ES-I3 (cell line): ENCODE results near the gene ATF1.
"Not testable (repeated sequence)": the region's sequence is repeated elsewhere in the genome, so short reads cannot be mapped to it uniquely, and the experiment has no call there.

Source experiments
- H3K36me3 ChIP-seq: 2 replicates; pipeline ENCODE4 v1.6.1; 2013; ENCODE audit warnings: mild to moderate bottlenecking, low read length, control low read depth, moderate library complexity; ENCODE audit not compliant: insufficient read depth
- H3K4me1 ChIP-seq: 2 replicates; pipeline ENCODE4 v1.6.1; 2013; ENCODE audit warnings: mild to moderate bottlenecking, control low read depth, low read length; ENCODE audit not compliant: insufficient read depth
- H3K9ac ChIP-seq: 2 replicates; pipeline ENCODE4 v1.6.1; 2013; ENCODE audit warnings: low read depth, mild to moderate bottlenecking, low read length, moderate library complexity
- H3K9me3 ChIP-seq: 2 replicates; pipeline ENCODE4 v1.6.1; 2013; ENCODE audit warnings: mild to moderate bottlenecking, low read length, moderate library complexity; ENCODE audit not compliant: control insufficient read depth, insufficient read depth

The ATF1 gene

GRCh38 chr12:50740307-50740706, 23.6 kb upstream of the ATF1 start:
- no peaks in the 10 kb centered on the region for H3K9me3 ChIP-seq
- peaks cover 19% of the 10 kb centered on the region for H3K36me3 ChIP-seq
- no peak overlapping the region for H3K9ac ChIP-seq
- no peaks in the 10 kb centered on the region for H3K4me1 ChIP-seq

DNA sequence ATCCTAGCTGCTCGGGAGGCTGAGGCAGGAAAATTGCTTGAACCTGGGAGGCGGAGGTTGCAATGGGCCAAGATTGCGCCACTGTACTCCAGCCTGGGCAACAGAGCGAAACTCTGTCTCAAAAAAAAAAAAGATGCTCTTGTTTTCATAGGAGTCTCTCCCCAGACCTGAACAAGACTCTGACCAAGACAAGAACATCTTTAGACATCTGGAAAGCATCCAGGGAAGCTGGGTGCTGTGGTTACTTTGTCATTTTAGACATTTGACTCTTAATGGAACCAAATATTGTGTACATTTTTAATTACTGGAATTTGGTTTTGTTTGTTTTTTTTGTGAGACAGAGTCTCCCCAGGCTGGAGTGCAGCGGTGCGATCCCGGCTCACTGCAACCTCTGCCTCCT, 21.1 kb upstream of the ATF1 start:
- Histone ChIP-seq H3K36me3 (peaks cover 16% of the 10 kb centered on the region), H3K9me3 (no peaks in the 10 kb centered on the region), H3K9ac (no peak overlapping the region), H3K4me1 (peaks cover 6% of the 10 kb centered on the region; the same call in 1 of the 2 replicates)

GRCh38 chr12:50745861-50746260, 18.0 kb upstream of the ATF1 start:
- no peaks in the 10 kb centered on the region for H3K9me3 ChIP-seq
- H3K36me3 ChIP-seq = peaks cover 3% of the 10 kb centered on the region
- peaks cover 11% of the 10 kb centered on the region; the same call in 1 of the 2 replicates for H3K4me1 ChIP-seq
- H3K9ac ChIP-seq = no peak overlapping the region

- H3K4me1 ChIP-seq = peaks cover 11% of the 10 kb centered on the region; the same call in 1 of the 2 replicates
- peaks cover 3% of the 10 kb centered on the region for H3K36me3 ChIP-seq
- no peaks in the 10 kb centered on the region for H3K9me3 ChIP-seq
- H3K9ac ChIP-seq = no peak overlapping the region
These were observed 17.5 kb upstream of the ATF1 start for GRCh38 chr12:50746431-50746830.

GRCh38 chr12:50747817-50748216, 16.1 kb upstream of the ATF1 start:
- Histone ChIP-seq H3K4me1 (peaks cover 11% of the 10 kb centered on the region; the same call in 1 of the 2 replicates), H3K9me3 (no peaks in the 10 kb centered on the region), H3K9ac (no peak overlapping the region), H3K36me3 (peaks cover 3% of the 10 kb centered on the region)

- Histone ChIP-seq H3K4me1 (peaks cover 11% of the 10 kb centered on the region; the same call in 1 of the 2 replicates), H3K36me3 (peaks cover 3% of the 10 kb centered on the region), H3K9ac (no peak overlapping the region), H3K9me3 (no peaks in the 10 kb centered on the region)
These were observed 14.4 kb upstream of the ATF1 start for GRCh38 chr12:50749459-50749882.

DNA sequence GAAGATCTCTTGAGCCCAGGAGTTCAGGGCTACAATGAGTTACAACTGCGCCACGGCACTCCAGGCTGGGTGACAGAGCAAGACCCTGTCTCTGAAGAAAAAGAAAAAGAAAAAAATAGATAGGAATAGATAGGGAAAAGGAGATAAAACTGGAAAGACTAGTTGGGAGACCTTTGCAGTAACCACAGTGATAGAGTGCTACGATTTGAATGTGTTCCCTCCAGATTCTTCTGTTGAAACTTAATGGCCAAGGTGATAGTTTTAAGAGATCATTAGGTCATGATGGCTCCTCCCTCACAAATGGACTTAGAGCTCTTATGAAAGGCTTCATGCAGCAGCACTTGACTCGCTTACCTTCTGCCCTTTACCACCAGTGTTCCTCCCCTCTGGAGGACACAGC, 13.5 kb upstream of the ATF1 start:
- peaks cover 11% of the 10 kb centered on the region; the same call in 1 of the 2 replicates for H3K4me1 ChIP-seq
- no peak overlapping the region for H3K9ac ChIP-seq
- peaks cover 3% of the 10 kb centered on the region; the same call in 1 of the 2 replicates for H3K36me3 ChIP-seq
- no peaks in the 10 kb centered on the region for H3K9me3 ChIP-seq

DNA sequence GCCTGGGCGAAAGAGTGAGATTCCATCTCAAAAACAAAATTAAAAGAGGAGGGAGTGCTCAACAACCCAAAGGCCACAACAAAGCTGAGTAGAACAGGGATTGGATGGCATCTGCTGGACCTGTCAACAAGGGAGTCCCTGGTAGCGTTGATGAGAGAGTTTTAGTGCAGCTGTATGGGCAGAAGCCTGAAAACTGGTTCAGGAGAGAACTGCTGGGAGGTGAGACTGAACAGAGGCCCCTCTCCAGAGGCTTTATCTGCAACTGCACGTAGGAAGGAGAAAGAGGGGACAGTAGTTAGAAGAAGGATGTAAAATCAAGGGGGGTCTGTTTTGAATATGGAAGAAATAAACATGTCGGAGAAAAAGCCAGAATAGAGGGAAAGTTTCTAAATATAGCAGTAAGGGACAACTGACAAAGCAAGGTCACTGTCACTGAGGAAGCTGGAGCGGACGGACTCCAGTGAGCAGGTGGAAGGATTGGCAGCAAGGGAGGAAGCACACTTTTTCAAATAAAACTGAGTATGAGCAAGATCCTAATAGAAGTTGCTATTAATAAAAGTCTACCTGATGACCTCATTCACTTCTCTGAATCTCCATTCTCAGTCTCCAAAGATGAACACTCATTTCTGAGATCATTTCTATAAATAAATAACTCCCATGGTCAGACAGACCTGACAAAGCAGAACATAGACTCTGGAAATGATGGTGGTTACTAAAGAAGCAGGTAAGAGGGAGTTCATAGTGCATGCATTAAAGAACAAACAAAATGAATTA, 11.8 kb upstream of the ATF1 start:
- Histone ChIP-seq H3K4me1 (peaks cover 11% of the 10 kb centered on the region; the same call in 1 of the 2 replicates), H3K9me3 (no peaks in the 10 kb centered on the region; the same call in 1 of the 2 replicates), H3K36me3 (no peaks in the 10 kb centered on the region), H3K9ac (no peak overlapping the region)

GRCh38 chr12:50753232-50753769, 10.6 kb upstream of the ATF1 start:
- H3K36me3 ChIP-seq = no peaks in the 10 kb centered on the region
- no peaks in the 10 kb centered on the region; the same call in 1 of the 2 replicates for H3K9me3 ChIP-seq
- H3K4me1 ChIP-seq = no peaks in the 10 kb centered on the region
- no peak overlapping the region for H3K9ac ChIP-seq

DNA sequence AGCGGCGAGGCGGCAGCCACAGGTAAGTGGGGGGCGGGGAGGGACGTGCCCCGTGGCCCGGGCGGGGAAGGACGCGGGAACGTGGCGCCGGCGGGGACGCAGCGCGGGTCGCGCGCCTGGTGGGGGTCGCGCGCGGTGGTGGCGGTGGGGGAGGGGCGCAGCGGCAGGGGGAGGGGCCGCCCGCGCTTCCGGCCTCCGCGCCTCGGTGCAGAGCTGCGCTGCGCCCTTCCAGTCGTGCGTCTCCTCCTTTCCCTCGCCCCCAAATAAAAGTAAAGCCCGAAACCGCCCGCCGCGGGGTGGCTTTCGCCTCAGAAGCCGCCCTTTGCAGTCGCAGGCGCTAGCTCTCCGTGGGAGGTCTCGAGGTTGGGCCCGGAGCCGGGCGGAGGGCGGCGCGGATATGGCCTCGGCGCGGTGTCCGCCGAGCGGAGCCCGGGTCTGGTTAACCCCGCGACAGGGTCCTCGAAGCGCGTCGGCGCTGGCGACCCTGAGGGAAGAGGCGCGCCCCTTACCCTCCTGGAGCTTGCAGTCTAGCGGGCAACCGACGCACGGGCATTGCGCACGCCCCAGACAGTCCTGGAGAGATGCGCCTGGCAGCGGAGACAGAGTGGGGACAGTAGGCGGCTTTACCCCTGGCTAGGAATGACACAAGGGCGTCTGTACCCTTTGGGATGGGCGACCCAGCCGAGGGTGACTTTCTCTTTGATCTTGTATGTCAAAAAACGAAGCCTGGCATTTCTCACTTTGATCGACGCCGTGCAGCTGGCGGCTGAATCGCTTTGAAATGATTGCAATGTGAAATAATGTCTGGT, 589 bp downstream of the ATF1 start:
- Histone ChIP-seq H3K9ac (peak overlapping the region; percentile 92), H3K36me3 (no peaks in the 10 kb centered on the region), H3K4me1 (peaks cover 6% of the 10 kb centered on the region; the same call in 1 of the 2 replicates), H3K9me3 (no peaks in the 10 kb centered on the region; the same call in 1 of the 2 replicates)

- no peaks in the 10 kb centered on the region; the same call in 1 of the 2 replicates for H3K9me3 ChIP-seq
- peak overlapping the region; percentile 92; the same call in 1 of the 2 replicates for H3K9ac ChIP-seq
- H3K4me1 ChIP-seq = peaks cover 6% of the 10 kb centered on the region; the same call in 1 of the 2 replicates
- no peaks in the 10 kb centered on the region for H3K36me3 ChIP-seq
These were observed 1.4 kb downstream of the ATF1 start for GRCh38 chr12:50765095-50765911.

GRCh38 chr12:50768391-50768790, 4.5 kb downstream of the ATF1 start:
- peaks cover 6% of the 10 kb centered on the region; the same call in 1 of the 2 replicates for H3K4me1 ChIP-seq
- H3K9ac ChIP-seq = no peak overlapping the region
- no peaks in the 10 kb centered on the region for H3K36me3 ChIP-seq
- H3K9me3 ChIP-seq = no peaks in the 10 kb centered on the region; the same call in 1 of the 2 replicates

- not testable (repeated sequence) for H3K9ac ChIP-seq, H3K36me3 ChIP-seq, H3K4me1 ChIP-seq, H3K9me3 ChIP-seq
These were observed 4.9 kb downstream of the ATF1 start for GRCh38 chr12:50768813-50769212.
